GM23338 (cell line): ENCODE data around the gene PJA2. TPM values are rescaled to one million over a fixed set of nuclear protein-coding genes. Genes with fewer than 3 reads are reported as not detected.

Experiments
- ATAC-seq: fragments of 200-7000 bp; cut with Tn5 transposase; 3 replicates; pipeline ENCODE4 v1.9.1; 2020
- DNase-seq: peaks from one replicate; pipeline ENCODE4 v3.0.0-alpha.2; 2015; ENCODE audit warnings: low spot score
- H2AFZ ChIP-seq: fragments of 200-600 bp; sonication (generic); 2 replicates; pipeline ENCODE4 v1.8.0; 2016; ENCODE audit warnings: antibody characterized with exemption, mild to moderate bottlenecking, moderate library complexity
- H3F3A ChIP-seq: fragments of 200-600 bp; sonication (generic); replicated peaks from 2 replicates; pipeline ENCODE4 v1.8.0; 2017; ENCODE audit warnings: antibody characterized with exemption, mixed run types, low read depth
- H3K27ac ChIP-seq: fragments of 200-600 bp; sonication (generic); 2 replicates; pipeline ENCODE4 v1.6.1; 2016; ENCODE audit warnings: low read depth
- H3K27me3 ChIP-seq: fragments of 200-600 bp; sonication (generic); 2 replicates; pipeline ENCODE4 v1.8.0; 2016; ENCODE audit warnings: mild to moderate bottlenecking, mixed run types, moderate library complexity; ENCODE audit not compliant: insufficient read depth
- H3K36me3 ChIP-seq: fragments of 200-600 bp; sonication (generic); 2 replicates; pipeline ENCODE4 v1.8.0; 2016; ENCODE audit warnings: mild to moderate bottlenecking; ENCODE audit not compliant: insufficient read depth
- H3K4me1 ChIP-seq: fragments of 200-600 bp; sonication (generic); 2 replicates; pipeline ENCODE4 v1.8.0; 2016; ENCODE audit warnings: mild to moderate bottlenecking, moderate library complexity; ENCODE audit not compliant: insufficient read depth
- H3K4me2 ChIP-seq: fragments of 200-600 bp; sonication (generic); 2 replicates; pipeline ENCODE4 v1.7.1; 2017; ENCODE audit warnings: mixed run types
- H3K4me3 ChIP-seq: fragments of 200-600 bp; sonication (generic); 2 replicates; pipeline ENCODE4 v1.6.1; 2016; ENCODE audit warnings: mixed run types
- H3K79me2 ChIP-seq: fragments of 200-600 bp; sonication (generic); replicated peaks from 2 replicates; pipeline ENCODE4 v1.8.0; 2017; ENCODE audit warnings: mild to moderate bottlenecking; ENCODE audit not compliant: insufficient read depth
- H3K9me2 ChIP-seq: fragments of 200-600 bp; sonication (generic); 2 replicates; pipeline ENCODE4 v1.8.0; 2017; ENCODE audit not compliant: insufficient read depth
- H4K20me1 ChIP-seq: fragments of 200-600 bp; sonication (generic); replicated peaks from 2 replicates; pipeline ENCODE4 v1.8.0; 2017; ENCODE audit warnings: mild to moderate bottlenecking; ENCODE audit not compliant: insufficient read depth
- H3K27ac Mint-ChIP-seq: 2 replicates; pipeline ENCODE4 v1.8.0; 2020; ENCODE audit warnings: inconsistent platforms, mild to moderate bottlenecking, moderate library complexity, mixed read lengths
- H3K27me3 Mint-ChIP-seq: 3 replicates; pipeline ENCODE4 v1.8.0; 2022; ENCODE audit warnings: low read depth, mild to moderate bottlenecking, moderate library complexity, mixed read lengths, inconsistent platforms; ENCODE audit not compliant: insufficient read depth, poor library complexity
- H3K36me3 Mint-ChIP-seq: 3 replicates; pipeline ENCODE4 v1.8.0; 2021; ENCODE audit warnings: low read depth, mild to moderate bottlenecking, inconsistent platforms, moderate library complexity, mixed read lengths
- H3K4me1 Mint-ChIP-seq: 3 replicates; pipeline ENCODE4 v1.8.0; 2020; ENCODE audit warnings: mild to moderate bottlenecking, inconsistent platforms, mixed read lengths
- H3K4me3 Mint-ChIP-seq: 3 replicates; pipeline ENCODE4 v1.8.0; 2021; ENCODE audit warnings: moderate library complexity, mild to moderate bottlenecking, inconsistent platforms, mixed read lengths
- H3K9me3 Mint-ChIP-seq: 3 replicates; pipeline ENCODE4 v1.8.0; 2020; ENCODE audit warnings: moderate library complexity, mild to moderate bottlenecking, inconsistent platforms, mixed read lengths
- CREB1 ChIP-seq: fragments of 250-450 bp; sonication (Bioruptor Pico); IDR thresholded peaks from 2 replicates; pipeline ENCODE4 v1.5.0; 2020; ENCODE audit warnings: low read depth, mild to moderate bottlenecking, moderate library complexity
- JUNB ChIP-seq: IDR thresholded peaks from one replicate; pipeline ENCODE4 v1.6.1; 2016; ENCODE audit warnings: antibody characterized with exemption; ENCODE audit not compliant: unreplicated experiment
- POLR2AphosphoS5 ChIP-seq: IDR thresholded peaks from 2 replicates; pipeline ENCODE4 v1.6.1; 2016; ENCODE audit warnings: antibody characterized with exemption, low read depth
- ZNF114 ChIP-seq: fragments of 250-450 bp; sonication (Bioruptor Pico); IDR thresholded peaks from 2 replicates; pipeline ENCODE4 v1.5.0; 2020; ENCODE audit warnings: mild to moderate bottlenecking, moderate library complexity
- polyA plus RNA-seq: library from polyadenylated mRNA; unstranded; fragments of >200 nt; fragmentation: Nextera tagmentation; extraction: Ambion mirVana; gene quantifications from 2 replicates; pipeline ENCODE4 v1.2.1, GENCODE V29; 2016
- total RNA-seq: library from RNA; depleted of rRNA; stranded (reverse); fragments of >200 nt; shearing (Covaris generic); gene quantifications from 2 replicates; pipeline ENCODE4 v1.2.3, GENCODE V29; 2014
- TF ChIP-seq, protein P1 (sequence below): fragments of 250-450 bp; sonication (Bioruptor Pico); IDR thresholded peaks from 2 replicates; pipeline ENCODE4 v1.5.0; 2020; ENCODE audit warnings: mild to moderate bottlenecking, moderate library complexity

The PJA2 gene
- total and polyA plus RNA-seq, 2 experiments from 2014 or later: 31.5 to 65.3 TPM

DNA sequence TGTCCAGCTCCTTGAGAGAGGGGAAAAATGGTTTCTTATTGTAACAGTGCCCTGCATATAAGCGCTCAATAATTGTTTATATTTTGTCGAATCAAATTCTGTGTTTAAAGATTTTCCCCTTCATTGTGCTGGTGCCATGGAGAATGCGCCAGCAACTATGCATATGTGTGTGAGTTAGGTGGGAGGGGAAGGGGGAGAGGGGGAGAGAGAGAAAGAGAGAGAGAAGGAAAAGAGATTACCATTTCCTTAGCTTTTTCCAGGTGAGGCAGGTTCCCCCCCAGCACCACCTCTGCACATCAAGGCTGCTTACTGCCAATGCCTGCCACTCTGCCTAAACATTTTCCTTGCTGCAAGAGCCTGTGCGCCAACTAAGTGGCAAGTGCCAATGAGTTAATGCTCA, 111.0 kb downstream of the PJA2 start (continued):
- TF ChIP-seq, protein P1, sequence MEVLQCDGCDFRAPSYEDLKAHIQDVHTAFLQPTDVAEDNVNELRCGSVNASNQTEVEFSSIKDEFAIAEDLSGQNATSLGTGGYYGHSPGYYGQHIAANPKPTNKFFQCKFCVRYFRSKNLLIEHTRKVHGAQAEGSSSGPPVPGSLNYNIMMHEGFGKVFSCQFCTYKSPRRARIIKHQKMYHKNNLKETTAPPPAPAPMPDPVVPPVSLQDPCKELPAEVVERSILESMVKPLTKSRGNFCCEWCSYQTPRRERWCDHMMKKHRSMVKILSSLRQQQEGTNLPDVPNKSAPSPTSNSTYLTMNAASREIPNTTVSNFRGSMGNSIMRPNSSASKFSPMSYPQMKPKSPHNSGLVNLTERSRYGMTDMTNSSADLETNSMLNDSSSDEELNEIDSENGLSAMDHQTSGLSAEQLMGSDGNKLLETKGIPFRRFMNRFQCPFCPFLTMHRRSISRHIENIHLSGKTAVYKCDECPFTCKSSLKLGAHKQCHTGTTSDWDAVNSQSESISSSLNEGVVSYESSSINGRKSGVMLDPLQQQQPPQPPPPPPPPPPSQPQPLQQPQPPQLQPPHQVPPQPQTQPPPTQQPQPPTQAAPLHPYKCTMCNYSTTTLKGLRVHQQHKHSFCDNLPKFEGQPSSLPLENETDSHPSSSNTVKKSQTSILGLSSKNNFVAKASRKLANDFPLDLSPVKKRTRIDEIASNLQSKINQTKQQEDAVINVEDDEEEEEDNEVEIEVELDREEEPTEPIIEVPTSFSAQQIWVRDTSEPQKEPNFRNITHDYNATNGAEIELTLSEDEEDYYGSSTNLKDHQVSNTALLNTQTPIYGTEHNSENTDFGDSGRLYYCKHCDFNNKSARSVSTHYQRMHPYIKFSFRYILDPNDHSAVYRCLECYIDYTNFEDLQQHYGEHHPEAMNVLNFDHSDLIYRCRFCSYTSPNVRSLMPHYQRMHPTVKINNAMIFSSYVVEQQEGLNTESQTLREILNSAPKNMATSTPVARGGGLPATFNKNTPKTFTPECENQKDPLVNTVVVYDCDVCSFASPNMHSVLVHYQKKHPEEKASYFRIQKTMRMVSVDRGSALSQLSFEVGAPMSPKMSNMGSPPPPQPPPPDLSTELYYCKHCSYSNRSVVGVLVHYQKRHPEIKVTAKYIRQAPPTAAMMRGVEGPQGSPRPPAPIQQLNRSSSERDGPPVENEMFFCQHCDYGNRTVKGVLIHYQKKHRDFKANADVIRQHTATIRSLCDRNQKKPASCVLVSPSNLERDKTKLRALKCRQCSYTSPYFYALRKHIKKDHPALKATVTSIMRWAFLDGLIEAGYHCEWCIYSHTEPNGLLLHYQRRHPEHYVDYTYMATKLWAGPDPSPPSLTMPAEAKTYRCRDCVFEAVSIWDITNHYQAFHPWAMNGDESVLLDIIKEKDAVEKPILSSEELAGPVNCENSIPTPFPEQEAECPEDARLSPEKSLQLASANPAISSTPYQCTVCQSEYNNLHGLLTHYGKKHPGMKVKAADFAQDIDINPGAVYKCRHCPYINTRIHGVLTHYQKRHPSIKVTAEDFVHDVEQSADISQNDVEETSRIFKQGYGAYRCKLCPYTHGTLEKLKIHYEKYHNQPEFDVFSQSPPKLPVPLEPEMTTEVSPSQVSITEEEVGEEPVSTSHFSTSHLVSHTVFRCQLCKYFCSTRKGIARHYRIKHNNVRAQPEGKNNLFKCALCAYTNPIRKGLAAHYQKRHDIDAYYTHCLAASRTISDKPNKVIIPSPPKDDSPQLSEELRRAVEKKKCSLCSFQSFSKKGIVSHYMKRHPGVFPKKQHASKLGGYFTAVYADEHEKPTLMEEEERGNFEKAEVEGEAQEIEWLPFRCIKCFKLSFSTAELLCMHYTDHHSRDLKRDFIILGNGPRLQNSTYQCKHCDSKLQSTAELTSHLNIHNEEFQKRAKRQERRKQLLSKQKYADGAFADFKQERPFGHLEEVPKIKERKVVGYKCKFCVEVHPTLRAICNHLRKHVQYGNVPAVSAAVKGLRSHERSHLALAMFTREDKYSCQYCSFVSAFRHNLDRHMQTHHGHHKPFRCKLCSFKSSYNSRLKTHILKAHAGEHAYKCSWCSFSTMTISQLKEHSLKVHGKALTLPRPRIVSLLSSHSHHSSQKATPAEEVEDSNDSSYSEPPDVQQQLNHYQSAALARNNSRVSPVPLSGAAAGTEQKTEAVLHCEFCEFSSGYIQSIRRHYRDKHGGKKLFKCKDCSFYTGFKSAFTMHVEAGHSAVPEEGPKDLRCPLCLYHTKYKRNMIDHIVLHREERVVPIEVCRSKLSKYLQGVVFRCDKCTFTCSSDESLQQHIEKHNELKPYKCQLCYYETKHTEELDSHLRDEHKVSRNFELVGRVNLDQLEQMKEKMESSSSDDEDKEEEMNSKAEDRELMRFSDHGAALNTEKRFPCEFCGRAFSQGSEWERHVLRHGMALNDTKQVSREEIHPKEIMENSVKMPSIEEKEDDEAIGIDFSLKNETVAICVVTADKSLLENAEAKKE: no peak
- TF ChIP-seq ZNF114 (CRISPR knock-in tag): no peak

DNA sequence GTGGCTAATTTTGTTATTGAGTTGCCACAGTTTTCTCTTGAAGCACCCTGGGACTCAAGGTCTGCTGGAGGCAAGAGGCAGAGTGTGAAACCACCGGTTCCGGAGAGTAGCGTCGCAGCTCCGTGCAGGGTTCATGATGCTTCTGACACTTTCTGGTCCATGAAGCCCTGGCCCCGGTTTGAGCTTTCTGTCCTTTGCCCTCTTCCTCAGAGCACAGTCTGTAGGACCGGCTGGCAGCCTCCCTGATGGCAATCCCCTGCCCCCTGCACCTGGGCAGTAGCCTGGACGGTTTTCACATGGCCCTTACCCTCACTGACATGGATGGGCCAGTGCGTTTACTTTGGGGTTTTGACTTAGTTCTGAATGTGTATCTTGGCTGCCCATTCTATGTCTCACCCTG, 111.9 kb downstream of the PJA2 start:
- H3K27ac Mint-ChIP-seq: no peak overlapping the region

More for the DNA sequence above, 111.9 kb downstream of the PJA2 start:
- H3K4me3 Mint-ChIP-seq: no peak overlapping the region
- no peak for DNase-seq
- Histone ChIP-seq H3K79me2 (no peaks in the 10 kb centered on the region), H3K27me3 (no peaks in the 10 kb centered on the region), H3K4me1 (peaks cover 10% of the 10 kb centered on the region; the same call in 1 of the 2 replicates), H3K36me3 (no peaks in the 10 kb centered on the region), H3F3A (no peaks in the 10 kb centered on the region), H3K4me3 (no peak overlapping the region), H3K27ac (no peak overlapping the region), H2AFZ (peak overlapping the region; percentile 39), H3K4me2 (no peak overlapping the region), H4K20me1 (no peaks in the 10 kb centered on the region), H3K9me2 (peaks cover 8% of the 10 kb centered on the region; the same call in 1 of the 2 replicates)
- TF ChIP-seq CREB1 (CRISPR knock-in tag) (no peak), POLR2AphosphoS5 (no peak), ZNF114 (CRISPR knock-in tag) (no peak), JUNB (no peak)
- TF ChIP-seq, protein P1: no peak
- no peak for ATAC-seq
- peaks cover 8% of the 10 kb centered on the region for H3K4me1 Mint-ChIP-seq
- no peaks in the 10 kb centered on the region for H3K36me3 Mint-ChIP-seq
- H3K9me3 Mint-ChIP-seq: 0 out of 3 replicates have a peak, but pooled peaks cover 4% of the 10 kb centered on the region
- H3K27me3 Mint-ChIP-seq: no peaks in the 10 kb centered on the region
